SK-N-SH (cell line): ENCODE data around the gene UBL7. TPM values are rescaled to one million over a fixed set of nuclear protein-coding genes. Genes with fewer than 3 reads are reported as not detected.

ENCODE experiments used
- CTCF ChIA-PET: fragments of 300-600, 350-600 bp; formaldehyde crosslinking; extraction: SDS; loops from one replicate; lab custom pipeline; 2021; lab: Yijun Ruan, JAX
- POLR2A ChIA-PET: fragments of 350-600 bp; sonication (Branson Sonifier 250); formaldehyde crosslinking; extraction: SDS; loops from one replicate; lab custom pipeline; 2020; ENCODE audit warnings: antibody characterized with exemption, inconsistent platforms; lab: Yijun Ruan, JAX
- DNase-seq: peaks from one replicate; pipeline ENCODE4 v3.0.0; 2012
- H2AFZ ChIP-seq: fragments of 200-600 bp; sonication (generic); 2 replicates; pipeline ENCODE4 v1.8.1; 2016; ENCODE audit warnings: antibody characterized with exemption, mild to moderate bottlenecking, low read depth
- H3F3A ChIP-seq: fragments of 200-600 bp; sonication (generic); replicated peaks from 2 replicates; pipeline ENCODE3; 2016; ENCODE audit warnings: antibody characterized with exemption, mild to moderate bottlenecking; ENCODE audit not compliant: insufficient read depth
- H3K27ac ChIP-seq, 2 experiments: fragments of 200-500 bp in 1 of 2; fragments of 200-600 bp in 1 of 2; sonication (Bioruptor generic) in 1 of 2; sonication (generic), shearing (Covaris generic) in 1 of 2; 2 replicates each; pipeline versions ENCODE4 v1.5.1 to v1.6.1; 2014 to 2016; ENCODE audit warnings: low read depth in 2 of 2, inconsistent platforms in 1 of 2, low read length in 1 of 2, mild to moderate bottlenecking in 1 of 2, mixed read lengths in 1 of 2
- H3K27me3 ChIP-seq: fragments of 200-600 bp; sonication (generic), shearing (Covaris generic); 2 replicates; pipeline ENCODE4 v1.6.1; 2016; ENCODE audit warnings: mixed run types; ENCODE audit not compliant: insufficient read depth
- H3K36me3 ChIP-seq, 2 experiments: fragments of 200-500 bp in 1 of 2; fragments of 200-600 bp in 1 of 2; sonication (Bioruptor generic) in 1 of 2; sonication (generic) in 1 of 2; replicated peaks in 1 of 2; 2 replicates each; pipeline versions ENCODE3 to v1.5.1; 2014 to 2016; ENCODE audit warnings: low read length in 1 of 2, mild to moderate bottlenecking in 1 of 2; ENCODE audit not compliant: insufficient read depth in 2 of 2, control insufficient read depth in 1 of 2
- H3K4me1 ChIP-seq, 2 experiments: fragments of 200-500 bp in 1 of 2; fragments of 200-600 bp in 1 of 2; sonication (Bioruptor generic) in 1 of 2; sonication (generic), shearing (Covaris generic) in 1 of 2; 2 replicates each; pipeline versions ENCODE4 v1.5.1 to v1.6.1; 2014 to 2016; ENCODE audit warnings: low read depth in 1 of 2, low read length in 1 of 2, mixed run types in 1 of 2; ENCODE audit not compliant: insufficient read depth in 2 of 2, control insufficient read depth in 1 of 2
- H3K4me2 ChIP-seq: fragments of 200-600 bp; sonication (generic), shearing (Covaris generic); 2 replicates; pipeline ENCODE4 v1.6.1; 2017; ENCODE audit warnings: mixed run types
- H3K4me3 ChIP-seq, 2 experiments: fragments of 200-500 bp in 1 of 2; fragments of 200-600 bp in 1 of 2; sonication (Bioruptor generic) in 1 of 2; sonication (generic), shearing (Covaris generic) in 1 of 2; 2 replicates each; pipeline versions ENCODE4 v1.5.1 to v1.8.1; 2014 to 2016; ENCODE audit warnings: low read depth in 2 of 2, inconsistent platforms in 1 of 2, low read length in 1 of 2, mild to moderate bottlenecking in 1 of 2, mixed read lengths in 1 of 2, moderate library complexity in 1 of 2
- H3K79me2 ChIP-seq: fragments of 200-600 bp; sonication (generic); 2 replicates; pipeline ENCODE4 v1.8.1; 2017; ENCODE audit warnings: mild to moderate bottlenecking; ENCODE audit not compliant: insufficient read depth
- H3K9ac ChIP-seq: fragments of 200-600 bp; sonication (generic); 2 replicates; pipeline ENCODE4 v1.6.1; 2017; ENCODE audit warnings: mixed run types
- H3K9me2 ChIP-seq: fragments of 200-600 bp; sonication (generic); 2 replicates; pipeline ENCODE4 v1.6.1; 2017; ENCODE audit warnings: mixed run types
- H3K9me3 ChIP-seq: fragments of 200-600 bp; sonication (generic); 2 replicates; pipeline ENCODE4 v1.6.1; 2017; ENCODE audit warnings: mixed run types, mild to moderate bottlenecking, moderate library complexity
- H4K20me1 ChIP-seq: fragments of 200-600 bp; sonication (generic); 2 replicates; pipeline ENCODE4 v1.6.1; 2017; ENCODE audit warnings: mild to moderate bottlenecking, mixed run types; ENCODE audit not compliant: insufficient read depth
- ELF1 ChIP-seq: IDR thresholded peaks from 2 replicates; pipeline ENCODE4 v1.4.0; 2012
- EZH2phosphoT487 ChIP-seq: fragments of 200-600 bp; sonication (generic); IDR thresholded peaks from 2 replicates; pipeline ENCODE4 v1.6.1; 2017; ENCODE audit warnings: low read depth, mixed run types, mild to moderate bottlenecking, antibody characterized with exemption, moderate library complexity, borderline replicate concordance
- FOXJ3 ChIP-seq: sonication (generic); formaldehyde crosslinking; IDR thresholded peaks from 2 replicates; pipeline ENCODE4 v1.5.1; 2020; ENCODE audit warnings: mild to moderate bottlenecking, missing genetic modification reagents
- FOXM1 ChIP-seq: IDR thresholded peaks from 2 replicates; pipeline ENCODE4 v1.4.0; 2012; ENCODE audit warnings: low read depth, mild to moderate bottlenecking
- JUND ChIP-seq: IDR thresholded peaks from 2 replicates; pipeline ENCODE4 v1.4.0; 2012
- MXI1 ChIP-seq: IDR thresholded peaks from 2 replicates; pipeline ENCODE4 v1.6.1; 2012; ENCODE audit warnings: mild to moderate bottlenecking, low read depth, low read length, improper control_type of control experiment
- NFIC ChIP-seq: IDR thresholded peaks from 2 replicates; pipeline ENCODE4 v1.4.0; 2012; ENCODE audit warnings: borderline replicate concordance
- NRF1 ChIP-seq: IDR thresholded peaks from 2 replicates; pipeline ENCODE4 v1.6.1; 2012; ENCODE audit warnings: low read depth, mild to moderate bottlenecking, low read length
- PBX3 ChIP-seq: IDR thresholded peaks from 2 replicates; pipeline ENCODE4; 2012
- RCOR1 ChIP-seq: fragments of 150-350 bp; IDR thresholded peaks from 2 replicates; pipeline ENCODE4 v1.6.1; 2017; ENCODE audit warnings: antibody characterized with exemption, low read length
- RXRA ChIP-seq: IDR thresholded peaks from 2 replicates; pipeline ENCODE4 v1.4.0; 2012; ENCODE audit warnings: low read depth, mild to moderate bottlenecking, borderline replicate concordance
- SMC3 ChIP-seq: IDR thresholded peaks from 2 replicates; pipeline ENCODE4 v1.6.1; 2012; ENCODE audit warnings: low read depth, low read length, improper control_type of control experiment
- TAF1 ChIP-seq: IDR thresholded peaks from 2 replicates; pipeline ENCODE4 v1.6.1; 2012; ENCODE audit warnings: low read depth, mild to moderate bottlenecking, low read length, moderate library complexity, borderline replicate concordance
- TEAD4 ChIP-seq: IDR thresholded peaks from 2 replicates; pipeline ENCODE4 v1.4.0; 2012; ENCODE audit warnings: mild to moderate bottlenecking, borderline replicate concordance; ENCODE audit not compliant: insufficient read depth
- USF2 ChIP-seq: fragments of 150-350 bp; IDR thresholded peaks from 2 replicates; pipeline ENCODE4 v1.6.1; 2017; ENCODE audit warnings: antibody characterized with exemption, low read length, low read depth, borderline replicate concordance
- ZBTB33 ChIP-seq: IDR thresholded peaks from 2 replicates; pipeline ENCODE4 v1.4.0; 2012; ENCODE audit warnings: low read depth, borderline replicate concordance
- WGBS: methylation state at CpG from one replicate; pipeline ENCODE4 v1.1.6; 2017; ENCODE audit warnings: low lambda C conversion rate; 5-methylcytosine and 5-hydroxymethylcytosine counted together
- polyA plus RNA-seq, 3 experiments: library from polyadenylated mRNA; depleted of rRNA; stranded (reverse); fragments of >200 nt; gene quantifications; 2 replicates each; pipeline ENCODE4 v1.2.3, GENCODE V29; 2012
- TF ChIP-seq, protein P1 (sequence below): fragments of 150-350 bp; IDR thresholded peaks from 2 replicates; pipeline ENCODE4 v1.6.1; 2016; ENCODE audit warnings: mild to moderate bottlenecking, low read depth, low read length
- TF ChIP-seq, protein P2 (sequence below): fragments of 200-600 bp; sonication (generic); IDR thresholded peaks from 2 replicates; pipeline ENCODE4 v1.6.1; 2017; ENCODE audit warnings: antibody characterized with exemption, mild to moderate bottlenecking, moderate library complexity

The UBL7 gene
- polyA plus RNA-seq, 1 of the 3 experiments (the other 2 are of a cell fraction), result 81.1 TPM

- ChIA-PET POLR2A (interaction anchor here (0.9 kb wide), 1 partner anchor 30 kb away, joined by 3 read pairs; the partner anchor contains the start of gene UBL7), CTCF (interaction anchor here (0.9 to 36.5 kb wide), 5 partner anchors 9 to 338 kb away, joined by 3 to 779 read pairs (median 4); partner anchors contain the start of gene CYP11A1)
- H3K9ac ChIP-seq, result no peak overlapping the region
- TF ChIP-seq EZH2phosphoT487 (no peak), TEAD4 (no peak), NFIC (no peak)
- TF ChIP-seq, protein P1, sequence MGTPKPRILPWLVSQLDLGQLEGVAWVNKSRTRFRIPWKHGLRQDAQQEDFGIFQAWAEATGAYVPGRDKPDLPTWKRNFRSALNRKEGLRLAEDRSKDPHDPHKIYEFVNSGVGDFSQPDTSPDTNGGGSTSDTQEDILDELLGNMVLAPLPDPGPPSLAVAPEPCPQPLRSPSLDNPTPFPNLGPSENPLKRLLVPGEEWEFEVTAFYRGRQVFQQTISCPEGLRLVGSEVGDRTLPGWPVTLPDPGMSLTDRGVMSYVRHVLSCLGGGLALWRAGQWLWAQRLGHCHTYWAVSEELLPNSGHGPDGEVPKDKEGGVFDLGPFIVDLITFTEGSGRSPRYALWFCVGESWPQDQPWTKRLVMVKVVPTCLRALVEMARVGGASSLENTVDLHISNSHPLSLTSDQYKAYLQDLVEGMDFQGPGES, result no peak
- H2AFZ ChIP-seq, result no peak overlapping the region
- H3K4me1 ChIP-seq, result peaks cover 0 to 13% of the 10 kb centered on the region in 2 experiments; a peak in 1 of 4 replicates
- H3K4me3 ChIP-seq, result no peak overlapping the region
- no peaks in the 10 kb centered on the region for H3K79me2 ChIP-seq
- no peak for DNase-seq
- no peaks in the 10 kb centered on the region for H3K9me3 ChIP-seq
- H4K20me1 ChIP-seq, result no peaks in the 10 kb centered on the region
- WGBS, result 100% methylated on average over 1 of the region's 1 CpG
- H3F3A ChIP-seq, result no peaks in the 10 kb centered on the region
- no peaks in the 10 kb centered on the region for H3K36me3 ChIP-seq
- H3K27ac ChIP-seq, result no peak overlapping the region
- no peaks in the 10 kb centered on the region for H3K9me2 ChIP-seq
- H3K27me3 ChIP-seq, result 0 out of 2 replicates have a peak, but pooled peaks cover 4% of the 10 kb centered on the region
- H3K4me2 ChIP-seq, result no peak overlapping the region
These were observed 29.8 kb downstream of the UBL7 start for GRCh38 chr15:74431116-74431515.

DNA sequence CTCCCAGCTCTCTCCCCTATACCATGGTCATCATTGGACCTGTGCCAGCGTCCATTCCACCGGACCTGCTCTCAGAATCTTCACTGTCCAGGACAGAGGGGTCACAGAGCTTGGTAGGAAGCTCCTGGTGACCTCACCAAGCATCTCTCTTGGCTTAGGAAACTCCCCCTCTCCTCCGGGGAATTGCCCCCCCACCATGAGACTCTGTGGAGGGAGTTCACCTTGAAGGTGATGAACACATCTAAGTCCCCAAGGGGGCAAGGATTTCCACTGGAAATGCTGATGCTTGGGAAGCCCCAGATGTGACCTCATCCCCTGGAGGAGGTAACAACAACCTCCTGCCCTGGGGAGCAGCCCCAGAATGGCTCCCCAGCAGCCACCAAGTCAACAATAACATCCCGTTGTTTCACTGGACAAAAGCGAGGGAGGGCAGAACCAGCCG is 30.4 kb downstream of the UBL7 start:
- Histone ChIP-seq H3K9ac (no peak overlapping the region), H3F3A (no peaks in the 10 kb centered on the region), H3K4me2 (no peak overlapping the region), H3K79me2 (no peaks in the 10 kb centered on the region), H3K9me3 (no peaks in the 10 kb centered on the region), H3K27ac (no peak overlapping the region), H3K4me3 (no peak overlapping the region), H3K36me3 (no peaks in the 10 kb centered on the region), H3K9me2 (no peaks in the 10 kb centered on the region), H4K20me1 (no peaks in the 10 kb centered on the region), H3K4me1 (peaks cover 0 to 13% of the 10 kb centered on the region in 2 experiments; a peak in 1 of 4 replicates), H3K27me3 (0 out of 2 replicates have a peak, but pooled peaks cover 4% of the 10 kb centered on the region), H2AFZ (no peak overlapping the region)
- ChIA-PET CTCF (interaction anchor here (1.2 to 36.5 kb wide), 4 partner anchors 8 to 338 kb away, joined by 3 to 779 read pairs (median 4); partner anchors contain the start of gene CYP11A1), POLR2A (interaction anchor here (0.9 kb wide), 1 partner anchor 31 kb away, joined by 3 read pairs; the partner anchor contains the start of gene UBL7)
- 86% methylated on average over 4 of the region's 6 CpGs for WGBS
- no peak for DNase-seq
- TF ChIP-seq NRF1 (no peak), SMC3 (no peak), RCOR1 (no peak), FOXJ3 (no peak), USF2 (no peak), RXRA (no peak), MXI1 (no peak), ELF1 (no peak), TAF1 (no peak), PBX3 (no peak), NFIC (no peak), ZBTB33 (no peak), FOXM1 (no peak), JUND (no peak)
- TF ChIP-seq, protein P1, result no peak
- TF ChIP-seq, protein P2, sequence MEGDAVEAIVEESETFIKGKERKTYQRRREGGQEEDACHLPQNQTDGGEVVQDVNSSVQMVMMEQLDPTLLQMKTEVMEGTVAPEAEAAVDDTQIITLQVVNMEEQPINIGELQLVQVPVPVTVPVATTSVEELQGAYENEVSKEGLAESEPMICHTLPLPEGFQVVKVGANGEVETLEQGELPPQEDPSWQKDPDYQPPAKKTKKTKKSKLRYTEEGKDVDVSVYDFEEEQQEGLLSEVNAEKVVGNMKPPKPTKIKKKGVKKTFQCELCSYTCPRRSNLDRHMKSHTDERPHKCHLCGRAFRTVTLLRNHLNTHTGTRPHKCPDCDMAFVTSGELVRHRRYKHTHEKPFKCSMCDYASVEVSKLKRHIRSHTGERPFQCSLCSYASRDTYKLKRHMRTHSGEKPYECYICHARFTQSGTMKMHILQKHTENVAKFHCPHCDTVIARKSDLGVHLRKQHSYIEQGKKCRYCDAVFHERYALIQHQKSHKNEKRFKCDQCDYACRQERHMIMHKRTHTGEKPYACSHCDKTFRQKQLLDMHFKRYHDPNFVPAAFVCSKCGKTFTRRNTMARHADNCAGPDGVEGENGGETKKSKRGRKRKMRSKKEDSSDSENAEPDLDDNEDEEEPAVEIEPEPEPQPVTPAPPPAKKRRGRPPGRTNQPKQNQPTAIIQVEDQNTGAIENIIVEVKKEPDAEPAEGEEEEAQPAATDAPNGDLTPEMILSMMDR, result no peak
